Measurements from ENCODE around the gene CFAP251. TPM values are rescaled to one million over a fixed set of nuclear protein-coding genes. Genes with fewer than 3 reads are reported as not detected.

The CFAP251 gene
- total RNA-seq, 1 donor from 2014 or later: 1.2 TPM

DNA sequence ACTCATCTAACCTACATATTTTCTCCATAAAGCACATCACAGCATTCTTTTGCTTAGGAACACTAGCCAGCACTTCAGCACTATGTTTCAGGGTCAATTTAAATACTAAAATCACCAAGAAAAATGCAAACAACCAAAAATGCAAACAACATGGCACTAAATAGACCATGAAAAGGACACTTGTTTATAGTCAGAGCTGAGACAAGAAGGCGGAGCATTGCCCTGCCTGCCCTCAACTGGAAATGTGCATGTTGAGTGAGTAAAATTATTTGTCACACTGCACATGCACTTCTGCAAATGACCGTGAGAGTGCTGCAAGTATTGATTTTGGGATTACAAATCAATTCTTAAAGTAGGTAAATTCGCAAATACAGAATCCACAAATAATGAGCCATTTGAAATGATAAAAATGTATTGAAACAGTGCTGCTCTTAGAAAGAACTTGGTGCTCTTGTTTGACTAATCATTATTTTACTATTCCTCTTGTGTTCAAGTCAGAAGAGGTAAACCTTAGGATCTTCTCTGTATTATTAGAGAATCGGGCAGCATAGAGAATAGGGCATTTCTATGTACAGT, 34.8 kb downstream of the CFAP251 start:
- no peaks in the 10 kb centered on the region for H3K9me3 Mint-ChIP-seq
- peaks cover 21% of the 10 kb centered on the region for H3K4me1 Mint-ChIP-seq
- no peak overlapping the region for H3K27ac Mint-ChIP-seq
- no peak for TF ChIP-seq CTCF (IDR thresholded peaks at IDR 0.05)
- intact Hi-C loops (cut with micrococcal nuclease): no loop called here
- DNase-seq (no peak), ATAC-seq (ENCODE audit: low read depth) (no peak)
- ChIA-PET CTCF (no interaction called here), POLR2A (no interaction called here)
- H3K36me3 Mint-ChIP-seq (ENCODE audit: low read depth): no peaks in the 10 kb centered on the region
- peaks cover 2% of the 10 kb centered on the region for H3K27me3 Mint-ChIP-seq
- no peak overlapping the region for H3K4me3 Mint-ChIP-seq

DNA sequence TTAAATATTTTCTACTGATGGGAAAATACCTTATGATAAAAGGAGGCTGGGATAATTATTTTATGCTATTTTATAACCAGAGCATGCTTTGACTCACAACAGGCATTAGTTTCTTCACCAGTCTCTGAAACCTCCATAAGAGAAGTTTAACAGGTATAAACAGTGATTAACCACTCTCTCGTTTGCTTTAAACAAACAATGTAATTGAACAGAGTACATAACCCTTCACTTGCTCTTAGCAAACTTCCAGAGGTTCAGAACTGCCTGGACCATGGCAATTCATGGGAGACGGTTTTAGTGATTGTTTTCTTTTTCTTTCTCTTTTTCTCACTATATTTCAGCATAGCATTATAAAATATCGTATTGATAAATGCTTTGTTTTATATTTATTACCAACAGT, 35.3 kb downstream of the CFAP251 start:
- ATAC-seq (ENCODE audit: low read depth): no peak
- H3K36me3 Mint-ChIP-seq (ENCODE audit: low read depth): no peaks in the 10 kb centered on the region
- ChIA-PET CTCF (no interaction called here), POLR2A (interaction anchor here (0.7 kb wide), 1 partner anchor 38 kb away, joined by 4 read pairs; no protein-coding TSS in a partner anchor)
- no peak overlapping the region for H3K27ac Mint-ChIP-seq
- no peak overlapping the region for H3K4me3 Mint-ChIP-seq
- H3K4me1 Mint-ChIP-seq: peaks cover 21% of the 10 kb centered on the region
- H3K9me3 Mint-ChIP-seq: no peaks in the 10 kb centered on the region
- intact Hi-C loops (cut with micrococcal nuclease): loop anchor here (2.0 kb wide), 1 partner anchor 77 kb away; no protein-coding TSS in a partner anchor
- no peak for TF ChIP-seq CTCF (IDR thresholded peaks at IDR 0.05)
- H3K27me3 Mint-ChIP-seq: peaks cover 2% of the 10 kb centered on the region
- no peak for DNase-seq

DNA sequence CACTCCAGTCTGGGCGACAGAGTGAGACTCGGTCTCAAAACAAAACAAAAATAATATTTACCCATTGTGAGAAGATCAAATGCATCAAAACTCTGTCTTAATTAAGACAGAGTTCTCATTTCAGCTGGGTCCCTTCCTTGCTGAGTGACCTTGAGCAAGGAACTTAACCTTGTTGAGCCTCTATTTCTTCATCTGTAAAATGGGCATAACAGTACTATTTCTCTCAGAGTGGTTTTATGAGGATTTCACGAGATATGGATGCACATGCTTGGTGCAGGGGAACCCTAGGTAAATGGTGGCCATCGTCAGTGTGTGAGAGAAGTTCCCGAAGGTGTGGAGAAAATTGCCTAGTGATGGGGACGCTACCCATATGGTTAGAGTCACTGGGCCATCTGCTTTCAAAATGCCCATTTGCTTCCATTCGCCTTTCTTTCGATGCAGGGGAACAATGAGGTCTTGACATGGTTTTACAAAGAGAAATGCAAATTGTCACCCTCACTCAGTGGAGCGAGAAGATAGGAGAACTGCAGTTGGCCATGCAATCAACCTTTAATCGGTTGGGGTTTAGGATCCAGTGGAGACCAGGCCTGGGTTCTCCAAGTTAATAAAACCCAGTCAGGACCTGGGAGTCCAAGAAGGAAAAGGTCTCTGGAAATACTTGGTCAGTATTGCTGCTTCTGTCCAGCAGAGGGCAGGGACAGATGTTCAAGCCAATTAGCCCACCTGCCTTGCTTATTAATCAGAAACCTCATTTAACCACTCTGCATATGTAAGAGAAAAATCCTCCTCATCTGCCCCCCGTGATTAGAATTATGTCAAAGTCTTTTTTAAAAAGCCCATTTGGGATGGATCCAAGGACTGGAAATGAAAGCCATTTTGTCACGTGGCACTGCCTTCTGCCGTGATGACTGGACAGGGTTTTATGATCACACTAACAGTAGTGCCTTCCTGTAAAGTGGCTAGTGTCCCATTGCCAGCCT, 37.2 kb downstream of the CFAP251 start:
- TF ChIP-seq CTCF (IDR thresholded peaks at IDR 0.05): no peak
- intact Hi-C loops (cut with micrococcal nuclease): loop anchor here (2.0 to 5.0 kb wide), 2 partner anchors 67 to 75 kb away; partner anchors contain the start of gene BCL7A
- ChIA-PET CTCF (no interaction called here), POLR2A (no interaction called here)
- Mint-ChIP-seq H3K27ac (no peak overlapping the region), H3K36me3 (ENCODE audit: low read depth) (no peaks in the 10 kb centered on the region), H3K27me3 (no peaks in the 10 kb centered on the region), H3K4me3 (no peak overlapping the region), H3K4me1 (peaks cover 21% of the 10 kb centered on the region), H3K9me3 (no peaks in the 10 kb centered on the region)
- ATAC-seq (ENCODE audit: low read depth) (peak; percentile 21), DNase-seq (no peak)

- H3K36me3 Mint-ChIP-seq (ENCODE audit: low read depth): no peaks in the 10 kb centered on the region
- peaks cover 21% of the 10 kb centered on the region for H3K4me1 Mint-ChIP-seq
- DNase-seq: no peak
- no peaks in the 10 kb centered on the region for H3K9me3 Mint-ChIP-seq
- no peak for TF ChIP-seq CTCF (IDR thresholded peaks at IDR 0.05)
- intact Hi-C loops (cut with micrococcal nuclease): loop anchor here (5.0 kb wide), 1 partner anchor 64 kb away; the partner anchor contains the start of gene BCL7A
- H3K27ac Mint-ChIP-seq: no peak overlapping the region
- POLR2A ChIA-PET: interaction anchor here (0.6 kb wide), 1 partner anchor 49 kb away, joined by 4 read pairs; no protein-coding TSS in a partner anchor
- H3K27me3 Mint-ChIP-seq: no peaks in the 10 kb centered on the region
- no peak for ATAC-seq (ENCODE audit: low read depth)
- no peak overlapping the region for H3K4me3 Mint-ChIP-seq
- CTCF ChIA-PET: interaction anchor here (1.6 to 1.8 kb wide), 2 partner anchors 70 to 71 kb away, joined by 4 read pairs; no protein-coding TSS in a partner anchor
Measured at GRCh38 chr12:121957861-121958515, 39.6 kb downstream of the CFAP251 start.

All from activated B cell treated with CpG ODN at 0.5 μM for 24 hours (primary cell).